Uterus (tissue), 4 donors: ENCODE measurements around the gene LRCH3. TPM values are rescaled to one million over a fixed set of nuclear protein-coding genes. Genes with fewer than 3 reads are reported as not detected.

ENCODE experiments used
- DNase-seq, 2 donors: peaks; one replicate each; pipeline ENCODE4 v3.0.0-alpha.2; 2019 to 2020
- H3K27ac ChIP-seq, 2 donors: fragments of 200-600 bp; sonication (generic); 1 replicate in 1 of 2; 2 replicates in 1 of 2; pipeline ENCODE4 v1.5.1; 2016 to 2018
- H3K27me3 ChIP-seq, 2 donors: fragments of 200-600 bp; sonication (generic); one replicate each; pipeline ENCODE4 v1.5.1; 2018 to 2019; ENCODE audit warnings: control low read depth in 1 of 2
- H3K36me3 ChIP-seq, 2 donors: fragments of 200-600 bp; sonication (generic); one replicate each; pipeline ENCODE4 v1.5.1; 2019; ENCODE audit warnings: control low read depth in 1 of 2
- H3K4me1 ChIP-seq, 2 donors: fragments of 200-600 bp; sonication (generic); one replicate each; pipeline ENCODE4 v1.5.1; 2018 to 2019; ENCODE audit warnings: control low read depth in 1 of 2
- H3K4me3 ChIP-seq, 2 donors: fragments of 200-600 bp; sonication (generic); 1 replicate in 1 of 2; 2 replicates in 1 of 2; pipeline ENCODE4 v1.5.1; 2018 to 2019; ENCODE audit warnings: mild to moderate bottlenecking in 1 of 2
- H3K9me3 ChIP-seq, 2 donors: fragments of 200-600 bp; sonication (generic); one replicate each; pipeline ENCODE4 v1.5.1; 2019; ENCODE audit warnings: control low read depth in 1 of 2
- POLR2A ChIP-seq, 2 donors: fragments of 450-650 bp; IDR thresholded peaks; one replicate each; pipeline ENCODE4 v1.6.1; 2016; ENCODE audit warnings: antibody characterized with exemption in 2 of 2, mild to moderate bottlenecking in 1 of 2, moderate library complexity in 1 of 2
- intact Hi-C: fragments of 100-400 bp; cut with DNase I; formaldehyde crosslinking; loops from one replicate; pipeline ENCODE4 v1.15.1; 2023; ENCODE audit warnings: low total_unique reads
- total RNA-seq, 4 donors: library from RNA; depleted of rRNA in 3 of 4; stranded (reverse); fragments of >200 nt in 3 of 4; gene quantifications; one replicate each; pipeline versions ENCODE4 v1.1.0 to v1.2.4, GENCODE V29; 2014 to 2023
- TF ChIP-seq, protein P1 (sequence below), 4 experiments: fragments of 200-600 bp in 2 of 4; fragments of 450-650 bp in 2 of 4; sonication (generic) in 2 of 4; IDR thresholded peaks; one replicate each; pipeline ENCODE4 v1.5.1; 2016 to 2019; ENCODE audit warnings: antibody characterized with exemption in 4 of 4, mild to moderate bottlenecking in 2 of 4, moderate library complexity in 1 of 4
- donor health status: DM: yes; HTN: yes; CAD: no.

LRCH3 gene
- total RNA-seq, 4 donors from 2014 or later: 73.5 to 108 (median 100) TPM

DNA sequence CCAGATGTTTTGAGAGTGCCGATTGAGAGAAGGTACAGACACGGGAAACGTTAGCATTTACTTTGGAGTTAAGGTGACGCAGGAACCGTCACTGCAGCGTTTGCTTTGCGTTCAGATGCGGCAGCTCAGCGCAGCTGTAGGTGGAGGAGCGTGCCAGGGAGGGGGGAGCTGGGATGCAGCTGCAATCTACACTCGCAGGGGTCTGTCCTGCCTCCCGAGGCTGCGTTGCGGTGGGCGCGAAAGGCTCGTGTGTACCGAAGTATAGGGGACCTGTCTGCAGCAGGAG lies 41.8 kb upstream of the LRCH3 start:
- H3K4me1 ChIP-seq: peaks cover 9 to 10% of the 10 kb centered on the region in 2 donors
- peak overlapping the region; percentile 69 to 74 for H3K4me3 ChIP-seq
- no peaks in the 10 kb centered on the region for H3K27me3 ChIP-seq
- no peaks in the 10 kb centered on the region for H3K36me3 ChIP-seq
- H3K27ac ChIP-seq: peak overlapping the region; percentile 95 to 96
- no peaks in the 10 kb centered on the region for H3K9me3 ChIP-seq
- TF ChIP-seq POLR2A (IDR thresholded peaks at IDR 0.05): no peak
- TF ChIP-seq, protein P1, sequence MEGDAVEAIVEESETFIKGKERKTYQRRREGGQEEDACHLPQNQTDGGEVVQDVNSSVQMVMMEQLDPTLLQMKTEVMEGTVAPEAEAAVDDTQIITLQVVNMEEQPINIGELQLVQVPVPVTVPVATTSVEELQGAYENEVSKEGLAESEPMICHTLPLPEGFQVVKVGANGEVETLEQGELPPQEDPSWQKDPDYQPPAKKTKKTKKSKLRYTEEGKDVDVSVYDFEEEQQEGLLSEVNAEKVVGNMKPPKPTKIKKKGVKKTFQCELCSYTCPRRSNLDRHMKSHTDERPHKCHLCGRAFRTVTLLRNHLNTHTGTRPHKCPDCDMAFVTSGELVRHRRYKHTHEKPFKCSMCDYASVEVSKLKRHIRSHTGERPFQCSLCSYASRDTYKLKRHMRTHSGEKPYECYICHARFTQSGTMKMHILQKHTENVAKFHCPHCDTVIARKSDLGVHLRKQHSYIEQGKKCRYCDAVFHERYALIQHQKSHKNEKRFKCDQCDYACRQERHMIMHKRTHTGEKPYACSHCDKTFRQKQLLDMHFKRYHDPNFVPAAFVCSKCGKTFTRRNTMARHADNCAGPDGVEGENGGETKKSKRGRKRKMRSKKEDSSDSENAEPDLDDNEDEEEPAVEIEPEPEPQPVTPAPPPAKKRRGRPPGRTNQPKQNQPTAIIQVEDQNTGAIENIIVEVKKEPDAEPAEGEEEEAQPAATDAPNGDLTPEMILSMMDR (IDR thresholded peaks at IDR 0.05): no peak
- intact Hi-C loops: no loop called here
- no peak for DNase-seq

DNA sequence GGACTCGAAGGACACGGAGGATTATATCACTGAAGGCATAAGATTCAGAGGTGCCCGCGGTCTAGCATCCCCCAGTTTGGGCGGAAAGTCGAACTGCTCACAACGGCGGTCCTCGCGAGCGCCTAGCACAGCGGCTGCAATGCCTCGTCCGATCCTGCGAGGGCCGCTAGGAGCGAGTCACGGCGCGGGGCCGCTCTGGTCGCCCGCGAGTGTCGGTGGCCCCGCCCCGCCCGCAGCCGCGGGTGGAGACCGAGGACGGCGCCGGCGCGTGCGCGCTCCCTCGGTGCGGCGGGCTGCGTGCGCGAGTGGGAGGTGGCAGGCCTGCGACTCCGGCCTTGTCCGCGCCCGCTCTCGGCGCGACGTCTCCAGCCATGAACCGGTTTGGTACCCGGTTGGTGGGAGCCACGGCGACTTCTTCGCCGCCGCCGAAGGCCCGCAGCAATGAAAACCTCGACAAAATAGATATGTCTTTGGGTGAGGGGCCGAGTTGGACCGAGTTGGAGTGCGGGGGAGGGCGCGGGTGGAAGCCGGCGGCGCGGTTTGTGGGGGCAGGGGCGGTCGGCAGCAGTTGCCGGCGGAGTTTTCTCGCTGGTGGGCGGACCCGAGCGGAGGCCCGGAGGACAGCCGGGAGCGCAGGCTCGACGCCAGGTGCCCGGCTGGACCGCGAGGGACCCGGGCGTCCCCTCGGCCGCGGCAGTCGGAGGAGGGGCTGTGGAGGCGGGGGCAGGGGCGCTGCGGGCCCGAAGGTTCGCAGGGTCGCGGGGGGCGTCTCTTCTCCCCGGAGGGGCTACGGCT lies 41.3 kb upstream of the LRCH3 start, which contains the start of gene FYTTD1:
TSS of gene FYTTD1 (plus strand) at position 283 of the 795 bp plus-strand sequence. CDS start at position 372, 89 bp downstream.
- H3K27ac ChIP-seq: peak within 1 kb of the TSS; percentile 95 to 96
- peaks cover 9 to 10% of the 10 kb centered on the region in 2 donors for H3K4me1 ChIP-seq
- intact Hi-C loops: no loop called here
- no peaks in the 10 kb centered on the region for H3K36me3 ChIP-seq
- no peaks in the 10 kb centered on the region for H3K9me3 ChIP-seq
- TF ChIP-seq, protein P1 (IDR thresholded peaks at IDR 0.05): peak; percentile 31 to 77 (median 68)
- peak; percentile 65 to 88 for TF ChIP-seq POLR2A (IDR thresholded peaks at IDR 0.05)
- H3K4me3 ChIP-seq: peak within 1 kb of the TSS; percentile 69 to 74
- peak; percentile 86 to 92 for DNase-seq
- H3K27me3 ChIP-seq: no peaks in the 10 kb centered on the region

DNA sequence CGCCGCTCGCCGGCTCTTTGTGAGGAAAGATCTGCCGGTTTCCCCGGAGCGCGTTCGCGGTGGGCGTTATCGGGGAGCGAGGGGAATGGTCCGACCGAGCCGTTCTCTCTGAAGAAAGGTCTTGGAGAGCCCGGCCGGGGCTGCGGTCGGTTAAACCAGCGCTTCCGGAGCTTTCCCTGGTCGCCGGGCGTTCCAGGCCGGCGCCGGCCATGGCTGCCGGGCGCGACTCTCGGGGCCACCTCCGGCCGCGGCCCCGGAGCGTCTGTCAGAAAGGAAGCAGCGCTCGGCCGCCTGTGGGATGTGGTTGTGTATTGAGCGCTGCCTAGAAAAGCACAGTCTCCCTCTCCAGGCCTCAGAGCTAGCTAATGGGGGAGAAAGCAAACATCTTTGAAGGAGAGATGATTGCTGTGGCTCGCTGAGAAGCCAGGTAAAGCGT lies 40.6 kb upstream of the LRCH3 start:
- Histone ChIP-seq H3K4me1 (peaks cover 9 to 10% of the 10 kb centered on the region in 2 donors), H3K27me3 (no peaks in the 10 kb centered on the region), H3K27ac (peak overlapping the region; percentile 95 to 96), H3K36me3 (no peaks in the 10 kb centered on the region), H3K4me3 (peak overlapping the region; percentile 69 to 74), H3K9me3 (no peaks in the 10 kb centered on the region)
- DNase-seq: peak; percentile 39 to 52
- no peak for TF ChIP-seq POLR2A (IDR thresholded peaks at IDR 0.05)
- TF ChIP-seq, protein P1 (IDR thresholded peaks at IDR 0.05): no peak
- intact Hi-C loops: no loop called here

DNA sequence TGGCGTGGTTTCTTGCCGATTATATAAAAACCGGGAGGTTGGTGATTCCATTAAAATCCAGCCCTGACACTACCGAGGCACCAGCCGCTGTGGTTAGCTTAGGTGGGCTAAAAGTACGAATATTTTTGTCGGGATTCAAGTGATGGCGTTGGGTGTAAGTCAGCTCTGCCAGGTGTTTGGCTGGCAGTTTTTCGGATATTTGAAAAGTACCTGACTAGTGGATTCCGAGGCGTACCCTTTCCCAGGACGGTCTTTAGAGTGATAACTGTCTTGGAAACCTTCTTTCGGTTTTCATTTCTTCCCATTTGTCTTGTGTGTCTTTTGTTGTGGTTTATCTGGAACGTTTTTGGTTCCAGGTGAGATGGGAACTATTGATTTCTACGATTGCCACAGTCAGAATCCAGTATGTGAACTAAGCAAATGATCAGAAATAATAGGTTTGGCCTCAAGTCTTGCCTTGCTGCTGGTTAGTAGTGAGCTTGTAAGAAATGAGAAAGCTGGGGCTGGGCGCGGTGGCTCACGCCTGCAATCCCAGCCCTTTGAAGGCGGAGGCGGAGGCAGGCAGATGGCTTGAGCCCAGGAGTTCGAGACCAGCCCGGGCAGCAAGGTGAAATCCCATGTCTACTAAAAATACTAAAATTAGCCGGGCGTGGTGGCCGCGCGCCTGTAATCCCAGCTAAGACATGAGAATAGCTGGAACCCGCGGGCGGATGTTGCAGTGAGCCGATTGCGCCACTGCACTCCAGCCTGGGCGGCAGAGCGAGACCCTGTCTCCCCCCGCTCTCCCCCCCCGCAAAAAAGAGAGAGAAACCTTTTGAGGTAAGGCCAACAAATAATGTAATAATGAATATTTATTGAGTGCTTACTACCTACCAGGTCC lies 40.0 kb upstream of the LRCH3 start:
- H3K4me1 ChIP-seq: peaks cover 9 to 10% of the 10 kb centered on the region in 2 donors
- H3K4me3 ChIP-seq: peak overlapping the region; percentile 69 to 74
- H3K27ac ChIP-seq: peak overlapping the region; percentile 95 to 96
- intact Hi-C loops: no loop called here
- peak; percentile 69 to 71 for DNase-seq
- H3K9me3 ChIP-seq: no peaks in the 10 kb centered on the region
- no peaks in the 10 kb centered on the region for H3K36me3 ChIP-seq
- TF ChIP-seq, protein P1 (IDR thresholded peaks at IDR 0.05): peak in 1 of 4 experiments; percentile 10
- no peak for TF ChIP-seq POLR2A (IDR thresholded peaks at IDR 0.05)
- H3K27me3 ChIP-seq: no peaks in the 10 kb centered on the region
